Neural cell (in vitro differentiated cells): ENCODE results near the gene HMCN2. TPM values are rescaled to one million over a fixed set of nuclear protein-coding genes. Genes with fewer than 3 reads are reported as not detected.

ENCODE experiments used
- H2AFZ ChIP-seq: fragments of 200-600, 300-800 bp; sonication (generic), shearing (Covaris generic); 2 replicates; pipeline ENCODE4 v1.6.0; 2014; ENCODE audit warnings: low read depth, mild to moderate bottlenecking, antibody characterized with exemption, low read length, moderate library complexity
- H3F3A ChIP-seq: fragments of 200-600 bp; shearing (Covaris generic); 2 replicates; pipeline ENCODE4 v1.6.1; 2016; ENCODE audit warnings: mild to moderate bottlenecking, moderate library complexity, mixed read lengths, antibody characterized with exemption, low read length; ENCODE audit not compliant: insufficient read depth, poor library complexity, severe bottlenecking
- H3K27ac ChIP-seq: fragments of 200-600, 300-800 bp; sonication (generic), shearing (Covaris generic); 2 replicates; pipeline ENCODE4 v1.5.1; 2014; ENCODE audit warnings: mild to moderate bottlenecking, low read length, moderate library complexity
- H3K27me3 ChIP-seq: fragments of 300-800, 200-600 bp; sonication (generic), shearing (Covaris generic); 2 replicates; pipeline ENCODE4 v1.6.0; 2014; ENCODE audit warnings: mild to moderate bottlenecking, low read depth, low read length, moderate library complexity; ENCODE audit not compliant: insufficient read depth
- H3K36me3 ChIP-seq: fragments of 300-800, 200-600 bp; sonication (generic), shearing (Covaris generic); 2 replicates; pipeline ENCODE4 v1.5.1; 2014; ENCODE audit warnings: mild to moderate bottlenecking, antibody characterized with exemption, low read length, moderate library complexity; ENCODE audit not compliant: insufficient read depth
- H3K4me2 ChIP-seq: fragments of 300-800, 200-600 bp; sonication (generic), shearing (Covaris generic); 2 replicates; pipeline ENCODE4 v1.6.0; 2014; ENCODE audit warnings: mild to moderate bottlenecking, low read length
- H3K4me3 ChIP-seq: fragments of 300-800, 200-600 bp; sonication (generic), shearing (Covaris generic); 2 replicates; pipeline ENCODE4 v1.5.1; 2014; ENCODE audit warnings: mild to moderate bottlenecking, low read length, moderate library complexity
- H3K79me2 ChIP-seq: fragments of 200-600 bp; shearing (Covaris generic); replicated peaks from 2 replicates; pipeline ENCODE4 v1.6.0; 2014; ENCODE audit warnings: mild to moderate bottlenecking, low read length, moderate library complexity; ENCODE audit not compliant: insufficient read depth
- H3K9ac ChIP-seq: fragments of 300-800, 200-600 bp; sonication (generic), shearing (Covaris generic); 2 replicates; pipeline ENCODE4 v1.6.1; 2016; ENCODE audit warnings: mild to moderate bottlenecking, low read length, mixed read lengths
- H3K9me2 ChIP-seq: fragments of 200-600 bp; shearing (Covaris generic); 2 replicates; pipeline ENCODE4 v1.6.1; 2016; ENCODE audit warnings: mild to moderate bottlenecking, low read length, mixed read lengths; ENCODE audit not compliant: insufficient read depth
- H3K9me3 ChIP-seq: fragments of 200-600, 300-800 bp; sonication (generic), shearing (Covaris generic); 2 replicates; pipeline ENCODE4 v1.6.1; 2016; ENCODE audit warnings: mild to moderate bottlenecking, mixed run types, low read length, moderate library complexity, mixed read lengths
- H4K20me1 ChIP-seq: fragments of 200-600 bp; shearing (Covaris generic); 2 replicates; pipeline ENCODE4 v1.6.1; 2016; ENCODE audit warnings: mild to moderate bottlenecking, mixed run types; ENCODE audit not compliant: insufficient read depth
- EP300 ChIP-seq: fragments of 450-650 bp; conservative IDR thresholded peaks from 2 replicates; pipeline ENCODE4 v1.6.1; 2014; ENCODE audit warnings: antibody characterized with exemption, mild to moderate bottlenecking, moderate library complexity; ENCODE audit not compliant: poor library complexity, severe bottlenecking
- EZH2 ChIP-seq: fragments of 200-600, 300-800 bp; shearing (Covaris generic), sonication (generic); IDR thresholded peaks from 2 replicates; pipeline ENCODE4 v1.6.1; 2014; ENCODE audit warnings: antibody characterized with exemption, low read length, borderline replicate concordance, mild to moderate bottlenecking; ENCODE audit not compliant: insufficient read depth, poor library complexity, severe bottlenecking
- MXI1 ChIP-seq: fragments of 450-650 bp; conservative IDR thresholded peaks from 2 replicates; pipeline ENCODE4 v1.6.1; 2014; ENCODE audit warnings: antibody characterized with exemption, mild to moderate bottlenecking; ENCODE audit not compliant: poor library complexity, severe bottlenecking
- POLR2AphosphoS5 ChIP-seq: IDR thresholded peaks from 2 replicates; pipeline ENCODE4 v1.6.1; 2012
- RAD21 ChIP-seq: fragments of 450-650 bp; conservative IDR thresholded peaks from 2 replicates; pipeline ENCODE4 v1.6.1; 2014; ENCODE audit warnings: antibody characterized with exemption, mild to moderate bottlenecking, moderate library complexity
- SMC3 ChIP-seq: fragments of 450-650 bp; conservative IDR thresholded peaks from 2 replicates; pipeline ENCODE4 v1.6.1; 2014; ENCODE audit warnings: antibody characterized with exemption, mild to moderate bottlenecking, moderate library complexity; ENCODE audit not compliant: poor library complexity
- TAF1 ChIP-seq: IDR thresholded peaks from 2 replicates; pipeline ENCODE4 v1.6.1; 2012; ENCODE audit warnings: low read depth
- polyA plus RNA-seq: library from polyadenylated mRNA; depleted of rRNA; stranded (reverse); fragments of >200 nt; gene quantifications from 2 replicates; pipeline ENCODE4 v1.2.3, GENCODE V29; 2014
- TF ChIP-seq, protein P1 (sequence below): fragments of 450-650 bp; IDR thresholded peaks from 2 replicates; pipeline ENCODE4 v1.5.1; 2014; ENCODE audit warnings: antibody characterized with exemption, mild to moderate bottlenecking, moderate library complexity; ENCODE audit not compliant: poor library complexity, severe bottlenecking
- TF ChIP-seq, protein P2 (sequence below): IDR thresholded peaks from 2 replicates; pipeline ENCODE4 v1.6.1; 2012; ENCODE audit warnings: borderline replicate concordance

Gene HMCN2
- polyA plus RNA-seq, 1 donor from 2014 or later: 1.7 TPM

DNA sequence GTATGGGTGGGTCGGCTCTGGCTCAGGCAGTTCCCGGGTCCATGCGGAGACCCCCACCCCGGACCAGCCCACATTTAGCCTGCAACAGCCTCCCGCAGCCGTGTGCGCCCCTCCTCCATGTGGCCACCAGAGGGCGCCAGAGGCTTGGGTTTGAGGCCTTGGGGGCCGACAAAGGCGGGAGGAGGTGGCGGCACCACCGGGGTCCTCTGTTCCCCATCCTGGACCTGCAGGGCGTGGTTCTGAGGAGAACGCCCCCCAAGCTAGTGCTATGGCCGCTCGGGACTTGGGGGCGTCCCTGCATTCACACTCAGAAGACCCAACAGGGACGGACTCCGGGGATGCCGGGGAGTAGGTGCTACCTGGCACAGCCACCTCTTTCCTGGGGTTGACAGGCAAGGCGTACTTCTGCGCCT is 195.7 kb downstream of the HMCN2 start:
- no peaks in the 10 kb centered on the region for H3K9me2 ChIP-seq
- H3K36me3 ChIP-seq: no peaks in the 10 kb centered on the region
- no peaks in the 10 kb centered on the region for H3F3A ChIP-seq
- no peak overlapping the region for H2AFZ ChIP-seq
- TF ChIP-seq EP300 (no peak), SMC3 (peak; percentile 100), MXI1 (no peak), EZH2 (no peak), TAF1 (no peak), RAD21 (peak; percentile 100)
- TF ChIP-seq, protein P1, sequence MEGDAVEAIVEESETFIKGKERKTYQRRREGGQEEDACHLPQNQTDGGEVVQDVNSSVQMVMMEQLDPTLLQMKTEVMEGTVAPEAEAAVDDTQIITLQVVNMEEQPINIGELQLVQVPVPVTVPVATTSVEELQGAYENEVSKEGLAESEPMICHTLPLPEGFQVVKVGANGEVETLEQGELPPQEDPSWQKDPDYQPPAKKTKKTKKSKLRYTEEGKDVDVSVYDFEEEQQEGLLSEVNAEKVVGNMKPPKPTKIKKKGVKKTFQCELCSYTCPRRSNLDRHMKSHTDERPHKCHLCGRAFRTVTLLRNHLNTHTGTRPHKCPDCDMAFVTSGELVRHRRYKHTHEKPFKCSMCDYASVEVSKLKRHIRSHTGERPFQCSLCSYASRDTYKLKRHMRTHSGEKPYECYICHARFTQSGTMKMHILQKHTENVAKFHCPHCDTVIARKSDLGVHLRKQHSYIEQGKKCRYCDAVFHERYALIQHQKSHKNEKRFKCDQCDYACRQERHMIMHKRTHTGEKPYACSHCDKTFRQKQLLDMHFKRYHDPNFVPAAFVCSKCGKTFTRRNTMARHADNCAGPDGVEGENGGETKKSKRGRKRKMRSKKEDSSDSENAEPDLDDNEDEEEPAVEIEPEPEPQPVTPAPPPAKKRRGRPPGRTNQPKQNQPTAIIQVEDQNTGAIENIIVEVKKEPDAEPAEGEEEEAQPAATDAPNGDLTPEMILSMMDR: peak; percentile 98
- TF ChIP-seq, protein P2, sequence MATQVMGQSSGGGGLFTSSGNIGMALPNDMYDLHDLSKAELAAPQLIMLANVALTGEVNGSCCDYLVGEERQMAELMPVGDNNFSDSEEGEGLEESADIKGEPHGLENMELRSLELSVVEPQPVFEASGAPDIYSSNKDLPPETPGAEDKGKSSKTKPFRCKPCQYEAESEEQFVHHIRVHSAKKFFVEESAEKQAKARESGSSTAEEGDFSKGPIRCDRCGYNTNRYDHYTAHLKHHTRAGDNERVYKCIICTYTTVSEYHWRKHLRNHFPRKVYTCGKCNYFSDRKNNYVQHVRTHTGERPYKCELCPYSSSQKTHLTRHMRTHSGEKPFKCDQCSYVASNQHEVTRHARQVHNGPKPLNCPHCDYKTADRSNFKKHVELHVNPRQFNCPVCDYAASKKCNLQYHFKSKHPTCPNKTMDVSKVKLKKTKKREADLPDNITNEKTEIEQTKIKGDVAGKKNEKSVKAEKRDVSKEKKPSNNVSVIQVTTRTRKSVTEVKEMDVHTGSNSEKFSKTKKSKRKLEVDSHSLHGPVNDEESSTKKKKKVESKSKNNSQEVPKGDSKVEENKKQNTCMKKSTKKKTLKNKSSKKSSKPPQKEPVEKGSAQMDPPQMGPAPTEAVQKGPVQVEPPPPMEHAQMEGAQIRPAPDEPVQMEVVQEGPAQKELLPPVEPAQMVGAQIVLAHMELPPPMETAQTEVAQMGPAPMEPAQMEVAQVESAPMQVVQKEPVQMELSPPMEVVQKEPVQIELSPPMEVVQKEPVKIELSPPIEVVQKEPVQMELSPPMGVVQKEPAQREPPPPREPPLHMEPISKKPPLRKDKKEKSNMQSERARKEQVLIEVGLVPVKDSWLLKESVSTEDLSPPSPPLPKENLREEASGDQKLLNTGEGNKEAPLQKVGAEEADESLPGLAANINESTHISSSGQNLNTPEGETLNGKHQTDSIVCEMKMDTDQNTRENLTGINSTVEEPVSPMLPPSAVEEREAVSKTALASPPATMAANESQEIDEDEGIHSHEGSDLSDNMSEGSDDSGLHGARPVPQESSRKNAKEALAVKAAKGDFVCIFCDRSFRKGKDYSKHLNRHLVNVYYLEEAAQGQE: no peak
- no peak overlapping the region for H3K27ac ChIP-seq
- no peaks in the 10 kb centered on the region for H3K27me3 ChIP-seq
- H3K9me3 ChIP-seq: no peaks in the 10 kb centered on the region
- no peaks in the 10 kb centered on the region for H4K20me1 ChIP-seq
- no peaks in the 10 kb centered on the region for H3K79me2 ChIP-seq
- no peak overlapping the region for H3K4me3 ChIP-seq
- no peak overlapping the region for H3K4me2 ChIP-seq
- no peak overlapping the region for H3K9ac ChIP-seq

DNA sequence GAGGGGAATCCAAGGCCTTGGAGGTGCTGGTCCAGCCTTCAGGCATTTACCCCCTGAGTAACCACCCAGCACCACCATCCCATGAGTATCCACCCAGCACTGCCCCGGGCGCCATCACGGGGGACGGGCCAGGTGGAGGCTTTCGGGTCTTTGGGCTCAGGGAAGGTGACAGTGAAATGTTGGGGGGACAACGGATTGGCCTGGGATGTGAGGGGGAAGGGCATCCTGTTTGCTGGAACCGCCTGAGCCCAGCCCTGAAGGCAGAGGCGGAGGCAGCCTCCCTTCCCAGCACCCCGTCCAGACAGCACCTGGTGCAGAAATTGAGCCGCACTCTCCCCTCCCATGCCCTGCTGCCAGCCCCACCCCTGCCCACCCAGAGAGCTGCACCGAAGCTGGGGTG is 196.2 kb downstream of the HMCN2 start:
- Histone ChIP-seq H3K27me3 (no peaks in the 10 kb centered on the region), H3K9ac (no peak overlapping the region), H2AFZ (no peak overlapping the region), H3K36me3 (no peaks in the 10 kb centered on the region), H3K27ac (no peak overlapping the region), H3K4me3 (no peak overlapping the region), H4K20me1 (no peaks in the 10 kb centered on the region), H3K9me2 (no peaks in the 10 kb centered on the region), H3K79me2 (no peaks in the 10 kb centered on the region), H3K4me2 (no peak overlapping the region), H3F3A (no peaks in the 10 kb centered on the region), H3K9me3 (no peaks in the 10 kb centered on the region)
- TF ChIP-seq, protein P2: no peak
- TF ChIP-seq MXI1 (no peak), POLR2AphosphoS5 (no peak), TAF1 (no peak), RAD21 (no peak), SMC3 (no peak), EZH2 (no peak), EP300 (no peak)
- TF ChIP-seq, protein P1: no peak
